CD4-positive, alpha-beta T cell treated with Interleukin-15 for 4 hours (primary cell): ENCODE data around the gene TNS3.
"Not testable (repeated sequence)": the region's sequence is repeated elsewhere in the genome, so short reads cannot be mapped to it uniquely, and the experiment has no call there.

Source experiments
- DNase-seq: peaks from one replicate; pipeline ENCODE4 v3.0.0-alpha.2; 2020; ENCODE audit warnings: low spot score

The TNS3 gene

DNA sequence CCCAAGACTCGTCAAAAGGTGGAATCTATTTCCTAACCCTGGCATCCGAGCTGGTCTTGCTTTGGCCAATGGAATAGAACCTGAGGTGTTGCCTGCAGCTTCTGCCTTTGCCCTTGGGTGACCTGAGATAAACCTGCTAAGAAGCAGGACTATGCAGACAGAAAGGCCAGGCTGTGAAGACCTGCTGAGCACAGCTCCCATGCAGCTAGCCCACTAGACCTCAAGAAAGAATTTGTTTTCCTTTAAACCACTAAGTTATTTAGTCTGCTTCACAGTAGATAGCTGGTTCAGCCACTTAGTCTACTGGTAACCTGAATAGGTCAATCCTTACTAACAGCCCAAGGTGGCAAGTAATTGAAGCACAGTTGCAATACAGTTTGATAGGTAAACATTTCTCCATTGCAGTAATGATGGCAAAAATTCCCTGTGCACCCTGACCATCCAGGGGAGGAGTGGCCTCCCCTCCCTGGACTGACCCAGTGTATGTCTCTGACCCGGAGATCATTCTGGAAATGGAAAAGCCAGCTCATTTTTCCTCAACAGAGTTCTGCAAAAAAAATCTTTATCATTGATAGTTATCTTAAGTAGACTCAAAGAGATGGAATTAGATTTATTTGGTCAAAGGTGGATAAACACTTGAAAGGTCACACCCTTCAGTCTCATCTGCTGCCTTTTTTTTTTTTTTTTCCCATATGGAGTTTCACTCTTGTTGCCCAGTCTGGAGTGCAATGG lies 20.0 kb downstream of the TNS3 start:
- DNase-seq, result no peak

DNA sequence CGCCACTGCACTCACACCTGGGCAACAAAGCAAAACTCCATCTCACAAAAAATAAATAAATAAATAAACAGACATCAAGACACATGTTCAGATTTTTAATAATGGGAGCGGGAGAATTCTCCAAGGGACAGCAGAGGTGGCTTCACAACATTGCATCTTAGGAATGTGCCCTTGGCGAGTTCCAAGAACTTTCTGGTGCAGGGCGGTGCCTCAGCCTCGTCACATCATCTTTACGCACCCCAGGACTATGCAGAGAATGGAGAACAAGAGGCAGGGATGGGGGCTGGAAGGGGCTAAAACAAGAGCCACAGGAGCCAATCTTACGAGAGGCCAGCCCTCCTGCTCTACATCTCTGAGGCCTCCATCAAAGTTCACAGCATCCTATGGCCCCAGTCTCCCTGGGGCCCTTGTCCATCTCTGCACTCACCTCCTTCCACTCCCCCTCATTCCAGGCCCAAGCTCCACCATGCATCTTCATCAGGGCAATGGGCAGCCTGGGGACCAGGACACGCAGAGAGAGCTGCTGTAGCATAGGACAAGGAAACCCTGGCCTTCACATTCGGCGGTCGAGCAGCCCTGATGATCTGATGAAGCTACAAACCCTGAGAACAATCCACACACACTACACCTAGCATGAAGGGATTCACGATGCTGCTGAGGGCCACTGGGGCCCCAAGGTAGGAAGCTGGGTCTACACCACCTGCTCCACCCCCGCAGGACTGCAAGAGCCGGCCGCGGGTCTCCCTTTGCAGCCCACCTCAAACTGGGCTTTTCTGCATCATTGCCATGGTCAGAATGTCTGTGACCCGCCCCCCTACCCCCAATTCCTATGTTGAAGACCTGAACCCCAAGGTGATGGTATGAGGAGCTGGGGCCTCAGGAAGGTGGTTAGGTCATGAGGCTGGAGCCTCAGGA lies 22.3 kb downstream of the TNS3 start:
- no peak for DNase-seq

DNA sequence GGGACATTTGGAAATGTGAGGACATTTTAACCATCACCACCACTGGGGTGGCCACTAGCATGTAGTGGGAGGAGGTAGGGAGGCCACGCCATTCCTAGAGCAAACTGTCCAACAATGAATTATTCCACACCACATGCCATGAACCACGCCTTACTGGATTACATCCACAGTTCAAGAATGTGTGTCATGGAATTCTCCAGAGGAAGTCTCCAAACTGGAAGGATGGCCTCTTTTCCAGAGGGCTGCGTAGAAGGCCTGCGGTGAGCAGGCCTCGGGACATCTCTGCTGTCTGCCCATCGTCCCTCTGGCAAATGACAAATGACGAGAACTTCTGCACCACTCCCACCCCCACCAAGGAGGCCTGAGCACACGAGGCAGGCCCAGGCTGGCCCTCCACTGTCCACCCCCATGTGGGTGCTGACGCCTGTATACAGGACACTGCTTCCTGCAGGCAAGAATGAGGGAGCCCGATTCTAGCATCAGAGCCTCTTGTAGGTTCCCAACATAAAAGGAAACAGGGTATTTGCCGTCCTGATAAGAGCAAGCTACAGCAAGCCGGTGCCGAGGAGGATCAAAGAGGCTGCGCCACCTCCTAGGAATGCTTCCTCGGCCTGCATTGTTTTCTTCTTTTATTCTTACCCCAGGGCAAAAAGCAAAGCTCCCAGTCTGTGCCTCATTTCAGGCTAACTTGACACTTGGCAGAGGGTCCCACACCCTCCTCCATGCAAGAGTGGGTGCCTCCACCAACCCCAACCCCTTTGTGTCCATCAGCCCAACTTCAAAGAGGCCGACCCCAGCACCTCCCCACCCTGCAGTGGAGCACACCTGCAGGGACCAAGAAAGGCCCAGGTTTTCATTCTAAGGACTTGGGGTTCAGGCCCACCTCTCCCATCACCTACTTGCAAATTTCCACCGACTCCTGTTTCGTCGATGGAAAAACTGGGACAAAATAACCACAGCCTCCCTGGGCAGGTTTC lies 23.9 kb downstream of the TNS3 start:
- no peak for DNase-seq

DNA sequence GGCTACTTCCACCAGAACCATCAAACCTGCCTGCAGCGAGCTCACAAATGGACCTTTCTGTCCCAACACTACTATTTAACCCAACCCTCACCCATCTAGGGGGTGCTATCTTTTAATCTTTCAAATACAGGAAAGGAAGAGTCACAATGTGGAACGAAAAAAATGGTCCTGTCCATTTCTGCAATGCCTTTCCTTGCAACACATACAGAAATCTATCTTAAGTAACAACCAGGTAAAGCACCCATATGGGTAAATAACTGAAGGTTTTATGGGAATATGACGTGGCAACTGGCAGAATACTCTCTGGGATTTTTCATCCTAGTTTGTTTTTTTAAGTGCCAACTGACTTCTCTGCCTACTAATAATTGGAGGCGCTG lies 24.6 kb downstream of the TNS3 start:
- DNase-seq, result no peak

DNA sequence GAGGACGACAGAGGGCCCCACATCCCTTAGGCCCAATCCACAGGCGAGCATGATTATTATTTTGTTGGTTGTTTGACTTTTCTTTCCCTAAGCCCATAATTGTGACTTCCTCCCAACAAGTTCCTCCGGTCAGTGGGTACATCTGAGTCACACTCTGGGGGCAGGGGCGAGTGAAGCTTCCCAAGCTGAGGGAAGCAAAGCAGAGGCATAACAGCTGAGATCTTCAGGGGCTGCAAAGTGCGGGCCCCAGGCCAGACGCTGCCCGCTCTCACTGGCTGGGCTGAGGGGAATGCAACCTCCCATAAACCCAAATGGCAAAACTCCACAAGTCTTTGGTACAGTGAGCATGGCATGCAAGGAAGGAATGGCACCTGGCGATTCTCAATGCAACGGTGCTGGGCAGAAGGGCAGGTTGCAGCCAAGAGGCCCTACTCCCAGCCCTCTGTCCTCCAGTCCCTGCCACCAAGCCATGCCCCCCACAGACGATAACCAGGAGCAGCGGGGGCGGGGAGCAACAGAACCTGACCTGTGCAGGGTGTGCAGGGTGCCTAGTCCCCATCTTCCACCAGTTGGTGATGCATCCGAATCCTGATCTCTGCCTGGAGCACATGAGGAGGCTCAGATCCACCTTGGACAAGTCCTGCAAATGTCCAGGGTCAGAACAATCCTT lies 25.3 kb downstream of the TNS3 start:
- DNase-seq, result no peak

DNA sequence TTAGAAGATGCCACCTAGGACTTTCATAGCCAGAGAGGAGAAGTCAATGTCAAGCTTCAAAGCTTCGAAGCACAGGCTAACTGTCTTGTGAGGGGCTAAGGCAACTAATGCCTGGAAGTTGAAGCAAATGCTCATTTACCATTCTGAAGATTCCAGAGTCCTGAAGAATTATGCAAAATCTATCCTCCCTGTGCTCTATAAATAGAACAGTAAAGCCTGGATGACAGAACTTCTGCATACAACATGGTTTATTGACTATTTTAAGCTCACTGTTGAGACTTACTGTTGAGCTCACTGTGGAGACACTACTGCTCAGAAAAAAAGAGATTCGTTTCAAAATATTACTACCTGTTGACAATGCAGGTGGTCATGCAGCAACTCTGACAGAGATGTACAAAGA lies 28.6 kb downstream of the TNS3 start:
- DNase-seq, result no peak

DNA sequence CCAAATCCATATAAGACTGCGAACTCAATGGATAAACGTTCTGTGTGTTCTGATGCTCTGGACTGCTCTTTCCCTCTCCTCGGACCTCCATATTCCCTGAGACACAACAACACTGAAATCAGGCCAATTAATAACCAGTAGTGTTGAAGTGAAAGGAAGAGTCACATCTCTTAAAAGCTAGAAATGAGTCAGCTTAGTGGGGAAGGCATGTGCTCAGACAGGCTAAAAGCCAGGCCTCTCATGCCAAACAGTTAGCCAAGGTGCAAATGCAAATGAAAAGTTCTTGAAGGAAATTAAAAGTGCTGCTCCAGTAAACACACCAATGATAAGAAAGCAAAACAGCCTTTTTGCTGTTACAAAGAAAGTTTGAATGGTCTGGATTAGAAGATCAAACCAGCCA lies 29.3 kb downstream of the TNS3 start:
- no peak for DNase-seq

DNA sequence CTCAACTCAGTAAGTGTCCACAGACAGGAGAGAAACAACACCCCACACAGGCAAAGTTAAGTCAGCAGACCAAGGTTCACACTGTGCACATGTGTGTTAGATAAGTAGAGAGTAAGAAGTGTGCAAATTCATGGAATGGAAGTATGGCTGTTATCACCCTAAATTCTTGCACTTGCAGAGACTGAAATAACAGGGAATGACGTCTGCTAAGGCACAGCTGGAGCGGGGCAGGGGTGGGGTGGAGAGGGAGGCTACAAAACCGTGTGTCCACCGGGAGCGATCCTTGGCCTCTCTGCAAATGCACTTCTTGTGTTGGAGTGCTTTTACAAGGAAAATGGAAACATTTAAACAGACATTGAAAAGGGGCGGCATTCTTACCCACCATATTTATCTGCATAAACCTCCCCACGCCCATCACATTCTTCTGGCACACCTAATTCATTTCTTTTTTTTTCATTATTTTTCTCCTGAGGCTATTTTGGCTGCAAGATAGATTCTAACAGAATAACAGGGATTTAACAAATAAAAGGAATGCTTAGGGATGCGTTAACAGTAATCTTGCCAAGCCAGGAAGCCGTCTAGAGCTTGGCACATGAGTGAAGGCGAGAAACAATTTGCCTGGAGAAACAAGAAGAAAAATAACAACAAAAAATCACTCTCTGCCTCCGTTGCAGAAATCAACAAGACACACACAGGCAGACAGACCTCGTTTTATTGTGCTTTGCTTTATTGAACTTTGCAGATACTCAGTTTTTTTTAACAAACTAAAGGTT lies 30.1 kb downstream of the TNS3 start:
- DNase-seq, result no peak

DNA sequence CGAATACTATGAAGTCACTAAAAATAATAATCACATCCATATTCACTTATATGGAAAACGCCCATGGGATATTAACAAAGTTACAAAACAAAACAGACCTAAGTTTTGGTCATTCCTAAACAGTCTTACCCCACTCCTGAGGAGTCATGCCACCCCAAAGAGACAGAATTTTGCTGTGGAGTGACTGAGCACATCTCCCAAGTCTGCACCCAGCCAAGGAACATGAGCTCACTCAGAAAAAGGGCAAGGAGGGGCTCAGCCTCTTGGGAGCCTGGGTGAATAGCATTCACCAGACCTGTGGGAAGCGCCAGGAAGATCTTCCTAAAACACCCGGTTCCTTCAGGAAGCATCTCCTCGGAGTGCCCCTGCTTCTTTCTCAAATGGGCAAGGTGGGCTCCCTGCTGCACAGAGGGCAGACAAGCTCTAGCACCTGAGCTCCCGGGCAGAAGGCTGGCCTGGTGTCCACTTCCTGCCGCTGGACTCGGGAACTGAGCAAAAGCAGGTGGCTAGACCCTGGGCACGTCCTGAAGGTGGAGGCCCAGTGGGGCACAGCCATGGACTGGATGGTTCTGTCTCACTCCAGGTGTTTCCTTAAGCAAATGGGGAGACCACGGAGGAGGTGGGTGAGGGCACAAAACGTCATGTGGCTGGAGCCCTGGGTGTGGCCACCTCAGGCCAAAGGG lies 31.0 kb downstream of the TNS3 start:
- no peak for DNase-seq

DNA sequence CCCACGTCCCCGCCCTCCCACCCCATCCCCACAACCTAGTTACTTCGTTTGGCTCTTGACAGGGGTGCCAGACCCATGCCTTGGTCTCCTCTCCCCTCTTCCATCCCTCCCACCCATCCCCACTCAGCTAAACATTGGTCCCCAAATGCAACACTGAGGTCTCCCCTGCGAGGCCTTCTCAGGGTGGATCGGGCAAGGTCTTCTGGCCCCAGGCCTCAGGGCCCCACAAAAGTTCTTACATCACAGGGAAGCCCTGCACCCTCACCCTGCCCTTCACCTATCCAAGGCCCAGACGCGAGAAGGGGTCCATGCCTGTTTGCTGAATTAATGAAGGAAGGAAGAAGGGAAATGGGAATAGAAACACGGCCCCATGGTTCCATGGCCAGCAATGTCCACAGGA lies 32.0 kb downstream of the TNS3 start:
- DNase-seq, result no peak

DNA sequence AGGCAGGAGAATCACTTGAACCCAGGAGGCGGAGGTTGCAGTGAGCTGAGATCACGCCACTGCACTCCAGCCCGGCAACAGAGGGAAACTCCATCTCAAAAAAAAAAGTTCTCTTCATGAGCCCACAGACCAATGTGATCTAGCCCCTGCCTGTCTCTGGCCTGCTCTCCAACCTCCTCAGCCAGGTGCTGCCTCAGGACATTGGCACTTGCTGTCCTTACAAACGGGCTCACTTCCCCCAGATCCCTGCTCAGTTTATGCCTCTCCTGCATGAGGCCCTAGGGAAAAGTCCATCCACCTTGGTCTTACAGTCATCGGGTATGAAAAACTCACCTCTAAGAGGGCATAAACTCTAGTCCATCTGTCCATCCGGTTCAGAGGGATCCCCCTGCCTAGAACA lies 32.5 kb downstream of the TNS3 start:
- DNase-seq, result no peak

DNA sequence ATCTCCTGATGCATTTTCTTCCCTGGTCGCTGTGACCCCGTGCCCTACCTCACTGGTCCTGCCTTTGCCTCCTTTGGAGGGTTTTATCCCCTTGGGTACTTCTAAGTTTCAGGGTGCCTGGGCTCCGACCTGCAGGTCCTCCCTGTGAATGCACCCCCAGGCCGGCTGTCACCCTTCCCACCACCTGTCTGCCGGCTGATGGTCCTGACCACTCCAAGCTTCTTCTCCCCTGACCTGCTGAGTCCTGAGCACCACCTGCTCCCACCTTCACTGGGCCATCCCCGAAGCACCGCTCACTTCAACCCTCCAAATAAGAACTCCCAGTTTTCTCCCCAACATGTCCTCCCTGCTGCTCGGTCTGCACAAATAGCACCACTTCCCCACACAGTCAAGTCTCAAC lies 33.4 kb downstream of the TNS3 start:
- no peak for DNase-seq

DNA sequence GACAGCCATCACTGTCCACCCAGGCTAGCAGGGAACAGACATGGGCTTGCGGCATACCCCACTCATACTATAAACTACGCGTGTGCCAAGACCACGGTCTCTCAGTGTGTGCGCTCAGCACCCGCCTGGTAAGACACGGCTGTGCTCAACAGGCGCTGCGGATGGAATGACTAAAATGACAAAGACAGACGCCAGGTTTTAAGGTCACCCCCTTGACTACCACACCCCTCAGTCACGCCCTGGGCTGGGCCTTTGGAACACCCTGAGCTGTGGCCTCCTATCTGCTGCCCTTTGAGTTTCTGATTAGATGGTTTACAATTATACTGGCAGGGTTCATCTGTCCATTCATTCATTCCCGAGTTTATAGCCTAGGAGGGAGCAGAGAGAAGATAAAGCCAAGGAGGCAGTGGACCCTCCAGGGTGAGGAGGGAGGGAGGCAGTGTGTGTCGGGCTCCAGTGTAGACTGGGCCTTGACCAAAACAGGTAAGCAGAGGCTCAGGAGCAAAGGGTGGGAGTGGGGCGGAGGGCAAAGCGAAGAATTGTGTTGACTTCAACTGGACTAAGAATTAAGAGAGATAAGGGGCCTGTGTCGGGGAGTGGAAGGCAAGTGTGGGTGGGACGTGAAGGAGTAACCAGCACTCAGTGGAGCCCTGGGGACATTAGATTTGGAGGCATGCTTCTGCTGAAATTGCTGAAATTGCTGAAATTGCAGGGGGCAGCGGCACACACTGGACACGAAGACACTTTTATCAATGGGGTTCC lies 35.0 kb downstream of the TNS3 start:
- no peak for DNase-seq

DNA sequence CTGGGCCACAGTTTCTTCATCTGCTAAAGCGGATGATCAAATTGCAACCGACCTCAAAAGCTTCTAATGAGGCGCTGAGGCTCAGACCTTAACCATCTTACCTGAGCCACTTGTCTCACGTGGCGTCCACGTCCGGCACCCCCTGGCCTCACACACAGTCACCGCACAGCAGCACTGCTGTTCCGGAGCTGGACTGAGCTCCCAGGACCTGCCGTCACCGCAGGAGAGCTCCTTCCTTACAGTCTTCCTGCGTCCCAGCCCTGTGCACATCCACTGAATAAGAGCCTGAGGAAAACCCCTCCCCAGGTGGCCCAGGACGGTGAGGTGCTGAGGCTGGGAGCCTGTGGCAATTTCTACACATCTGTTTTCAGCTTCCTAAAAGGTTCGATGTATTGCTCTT lies 35.7 kb downstream of the TNS3 start:
- DNase-seq, result no peak

DNA sequence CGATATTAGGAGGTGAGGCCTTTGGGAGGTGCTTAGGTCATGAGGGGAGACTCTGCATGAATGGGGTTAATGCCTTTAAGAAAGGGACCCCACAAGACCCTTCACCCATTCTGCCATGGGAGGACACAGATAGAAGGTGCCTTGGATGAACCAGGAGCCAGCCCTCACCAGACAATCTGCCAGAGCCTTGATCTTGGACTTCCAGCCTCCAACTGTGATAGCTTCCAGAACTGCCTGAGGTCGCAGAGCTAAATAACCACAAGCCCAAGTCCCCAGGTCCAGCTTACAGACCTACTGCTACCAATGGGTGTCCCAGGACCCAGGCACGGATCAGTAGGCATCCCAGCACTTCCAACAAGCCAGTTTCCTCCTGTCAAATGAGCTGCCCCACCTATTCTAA lies 37.5 kb downstream of the TNS3 start:
- no peak for DNase-seq

DNA sequence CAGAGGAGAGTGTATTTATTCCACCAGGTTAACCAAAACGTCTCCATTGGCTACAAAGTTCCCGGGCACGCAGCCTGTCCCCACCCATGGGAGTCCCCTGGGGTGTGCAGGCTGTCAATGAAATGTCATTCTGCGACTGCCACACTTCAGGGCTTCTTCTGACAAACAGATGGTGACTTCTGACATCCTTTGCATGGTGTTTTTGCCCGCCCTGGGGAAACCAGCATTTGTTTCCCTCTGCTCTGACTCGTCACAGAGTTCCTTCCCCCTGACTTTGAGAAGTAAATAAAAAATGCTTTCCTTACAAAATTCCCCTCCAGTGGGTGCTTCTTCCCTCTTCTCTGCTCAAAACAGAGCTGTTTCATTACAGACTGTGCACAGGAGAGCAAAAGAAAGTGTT lies 38.2 kb downstream of the TNS3 start:
- DNase-seq, result no peak

DNA sequence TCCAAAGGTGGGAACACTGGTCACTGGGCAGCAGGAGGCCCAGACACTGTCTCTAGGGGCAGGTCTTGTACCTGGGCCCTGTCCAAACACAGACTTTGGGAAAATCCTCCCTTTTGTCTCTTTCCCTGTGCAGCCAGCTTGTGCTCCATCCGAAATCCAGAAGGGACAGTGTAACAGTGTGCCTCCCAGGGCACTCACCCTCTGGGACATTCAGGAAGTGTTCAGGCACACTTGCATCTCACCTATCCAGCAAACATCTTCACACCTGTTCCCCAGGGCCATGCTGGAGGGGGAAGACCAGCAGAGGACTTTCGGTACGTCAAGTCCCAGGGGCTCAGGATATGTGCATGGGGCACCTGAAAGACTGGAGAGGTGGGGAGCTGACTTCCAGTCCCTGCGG lies 38.9 kb downstream of the TNS3 start:
- no peak for DNase-seq

DNA sequence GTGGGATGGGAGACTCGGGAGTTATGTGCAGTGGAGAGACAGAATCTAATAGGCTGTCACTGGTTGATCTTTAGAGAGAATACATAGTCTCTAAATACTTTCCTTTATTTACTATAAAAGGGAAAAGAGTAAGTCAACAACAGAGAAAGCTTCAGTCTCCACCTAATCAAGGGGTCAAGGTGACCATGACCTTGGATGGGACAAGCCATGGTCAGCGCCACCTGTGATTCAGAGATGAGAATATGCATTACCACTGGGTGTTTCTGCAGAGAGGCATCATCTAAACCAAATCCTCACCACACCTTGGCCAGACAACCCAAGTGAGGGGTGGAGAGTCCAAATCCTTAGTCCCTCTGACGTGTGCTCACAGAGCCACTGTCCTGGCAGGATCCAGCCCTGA lies 39.9 kb downstream of the TNS3 start:
- DNase-seq, result no peak

DNA sequence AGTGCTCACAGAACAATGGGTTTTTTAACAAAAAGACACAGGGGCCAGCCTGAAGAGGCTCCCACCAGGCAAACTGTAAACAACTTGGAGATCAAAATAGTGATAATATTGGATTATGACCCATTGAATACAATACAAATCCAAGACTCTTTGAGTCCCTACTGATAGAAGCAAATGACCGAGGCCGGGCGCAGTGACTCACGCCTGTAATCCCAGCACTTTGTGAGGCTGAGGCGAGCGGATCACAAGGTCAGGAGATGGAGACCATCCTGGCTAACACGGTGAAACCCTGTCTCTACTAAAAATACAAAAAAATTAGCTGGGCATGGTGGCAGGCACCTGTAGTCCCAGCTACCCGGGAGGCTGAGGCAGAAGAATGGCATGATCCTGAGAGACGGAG lies 40.4 kb downstream of the TNS3 start:
- not testable (repeated sequence) for DNase-seq
